ENCODE measurements around the gene SNX12.
A peak's percentile ranks its signal among the peaks of the same experiment; 100 is the strongest.
"Not testable (repeated sequence)": the region's sequence is repeated elsewhere in the genome, so short reads cannot be mapped to it uniquely, and the experiment has no call there.

Gene SNX12

GRCh38 chrX:71085900-71086299 lies 17.8 kb upstream of the SNX12 start:
- no peak for DNase-seq

GRCh38 chrX:71082822-71083221 lies 14.7 kb upstream of the SNX12 start:
- no peak for DNase-seq

GRCh38 chrX:71082124-71082647 lies 14.1 kb upstream of the SNX12 start:
- no peak for DNase-seq

- no peak for DNase-seq
Measured at GRCh38 chrX:71081330-71082123, 13.4 kb upstream of the SNX12 start.

GRCh38 chrX:71070531-71070930 lies 2.4 kb upstream of the SNX12 start:
- no peak for DNase-seq

- DNase-seq = peak; percentile 3
Measured at GRCh38 chrX:71067712-71068043, 456 bp downstream of the SNX12 start.

GRCh38 chrX:71067089-71067488 lies 1.0 kb downstream of the SNX12 start:
- DNase-seq = peak; percentile 3

- no peak for DNase-seq
Measured at GRCh38 chrX:71060127-71060526, 8.0 kb downstream of the SNX12 start.

GRCh38 chrX:71057848-71058530 lies 10.1 kb downstream of the SNX12 start:
- no peak for DNase-seq

GRCh38 chrX:71056867-71057266 lies 11.3 kb downstream of the SNX12 start:
- DNase-seq = no peak

GRCh38 chrX:71053217-71053621 lies 14.9 kb downstream of the SNX12 start:
- no peak for DNase-seq

GRCh38 chrX:71052721-71053120 lies 15.4 kb downstream of the SNX12 start:
- DNase-seq = no peak

- not testable (repeated sequence) for DNase-seq
Measured at GRCh38 chrX:71047891-71048290, 20.2 kb downstream of the SNX12 start.

- no peak for DNase-seq
Measured at GRCh38 chrX:71017396-71017939, 50.7 kb downstream of the SNX12 start.
